Activated T-cell treated with anti-CD3 and anti-CD28 coated beads for 4 hours (primary cell): Measurements from ENCODE around the gene CRIP1.

Experiments
- DNase-seq: peaks from one replicate; pipeline ENCODE4 v3.0.0-alpha.2; 2020

CRIP1 gene

DNA sequence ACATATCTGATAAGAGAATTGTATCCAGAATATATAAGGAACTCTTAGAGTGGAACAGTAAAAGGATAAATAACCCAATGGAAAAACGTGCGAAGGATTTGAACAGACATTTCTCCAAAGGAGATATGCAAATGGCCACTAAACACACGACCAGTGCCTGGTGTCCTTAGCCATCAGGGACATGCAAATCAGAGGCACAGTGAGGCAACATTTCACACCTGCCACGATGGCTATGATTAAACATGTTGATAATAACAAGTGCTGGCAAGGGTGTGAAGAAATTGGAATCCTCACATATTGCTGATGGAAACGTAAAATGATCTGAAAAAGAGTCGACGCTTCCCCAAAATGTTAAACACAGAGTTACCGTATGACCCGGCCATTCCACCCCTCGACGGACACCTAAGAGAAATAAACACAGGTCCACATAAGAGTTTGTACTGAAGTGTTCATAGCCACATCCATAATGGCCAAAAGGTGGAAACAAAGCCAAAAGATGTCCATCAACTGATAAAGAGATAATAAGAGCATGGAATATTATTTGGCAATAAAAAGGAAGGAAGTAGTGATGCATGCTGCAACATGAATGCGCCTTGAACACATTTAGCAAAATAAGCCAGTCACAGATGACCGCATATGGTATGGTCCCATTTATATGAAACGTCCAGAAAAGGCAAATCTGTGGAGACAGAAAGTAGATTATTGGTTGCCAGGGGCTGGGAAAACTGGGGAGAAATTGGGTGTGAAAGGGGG lies 33.4 kb downstream of the CRIP1 start:
- DNase-seq: no peak

DNA sequence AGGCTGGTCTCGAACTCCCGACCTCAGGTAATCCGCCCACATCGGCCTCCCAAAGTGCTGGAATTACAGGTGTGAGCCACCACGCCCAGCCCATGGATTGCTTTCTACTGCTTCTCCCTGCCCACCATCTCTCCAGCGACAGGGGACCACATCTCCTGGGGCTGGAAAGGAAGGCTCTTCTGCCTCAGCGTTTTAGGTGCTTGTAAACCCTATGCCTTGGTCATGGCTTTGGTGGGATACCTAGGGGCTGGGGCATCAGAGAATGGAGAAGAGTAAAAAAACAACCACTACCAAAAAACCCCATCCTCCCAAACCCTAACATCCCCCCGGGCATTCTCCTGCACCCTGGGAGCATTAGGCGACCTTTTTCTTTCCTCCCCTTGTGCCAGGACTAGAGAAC lies 38.6 kb downstream of the CRIP1 start:
- DNase-seq: no peak

DNA sequence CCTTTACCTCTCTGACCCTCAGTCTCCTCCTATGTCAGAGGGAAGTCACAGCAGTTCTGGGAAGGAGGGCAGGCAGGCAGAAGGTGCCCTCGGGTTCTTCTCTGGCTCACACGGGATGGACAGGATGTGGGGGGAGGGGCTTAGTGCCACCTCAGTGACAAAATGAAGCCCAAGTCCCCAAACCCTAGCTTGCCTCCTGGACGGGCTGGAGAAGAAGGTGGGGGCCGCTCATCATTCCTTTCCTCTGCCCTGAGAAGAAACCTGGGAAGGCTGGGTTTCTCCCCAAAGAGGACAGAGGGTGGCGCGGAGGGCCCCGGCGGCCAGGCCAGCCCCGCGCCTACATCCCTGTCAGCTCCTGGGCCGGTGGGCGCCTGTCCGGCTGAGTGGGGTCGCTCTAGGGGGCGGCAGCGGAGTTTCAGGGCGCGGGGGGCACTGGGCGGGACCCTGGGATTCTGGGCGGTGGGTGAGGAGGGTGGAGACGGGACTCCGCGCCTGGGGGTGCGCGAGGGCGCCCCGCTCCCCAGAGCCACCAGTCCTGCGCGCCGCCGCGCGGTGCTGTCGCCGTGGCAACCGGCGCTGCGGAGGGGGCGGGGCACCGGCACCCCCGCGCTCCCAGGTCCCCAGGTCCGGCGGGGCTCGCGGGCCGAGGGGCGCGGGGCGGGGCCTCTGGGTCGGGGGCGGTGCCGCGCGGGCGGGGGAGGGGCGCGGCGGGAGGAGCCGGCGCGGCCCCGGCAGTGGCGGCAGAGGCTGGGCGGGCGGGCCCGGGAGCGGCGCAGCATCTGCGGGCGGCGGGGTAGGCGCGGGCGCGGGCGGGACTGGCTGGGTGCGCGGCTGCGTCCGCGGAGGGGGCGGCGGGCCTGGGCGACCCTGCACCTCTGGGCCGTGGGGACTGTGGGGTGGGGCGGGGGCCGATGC lies 39.4 kb downstream of the CRIP1 start, which contains the start of gene TMEM121:
TMEM121 (plus strand) TSS at position 723 of the 915 bp plus-strand sequence. CDS start 2,252 bp downstream, outside the sequence.
- no peak for DNase-seq

DNA sequence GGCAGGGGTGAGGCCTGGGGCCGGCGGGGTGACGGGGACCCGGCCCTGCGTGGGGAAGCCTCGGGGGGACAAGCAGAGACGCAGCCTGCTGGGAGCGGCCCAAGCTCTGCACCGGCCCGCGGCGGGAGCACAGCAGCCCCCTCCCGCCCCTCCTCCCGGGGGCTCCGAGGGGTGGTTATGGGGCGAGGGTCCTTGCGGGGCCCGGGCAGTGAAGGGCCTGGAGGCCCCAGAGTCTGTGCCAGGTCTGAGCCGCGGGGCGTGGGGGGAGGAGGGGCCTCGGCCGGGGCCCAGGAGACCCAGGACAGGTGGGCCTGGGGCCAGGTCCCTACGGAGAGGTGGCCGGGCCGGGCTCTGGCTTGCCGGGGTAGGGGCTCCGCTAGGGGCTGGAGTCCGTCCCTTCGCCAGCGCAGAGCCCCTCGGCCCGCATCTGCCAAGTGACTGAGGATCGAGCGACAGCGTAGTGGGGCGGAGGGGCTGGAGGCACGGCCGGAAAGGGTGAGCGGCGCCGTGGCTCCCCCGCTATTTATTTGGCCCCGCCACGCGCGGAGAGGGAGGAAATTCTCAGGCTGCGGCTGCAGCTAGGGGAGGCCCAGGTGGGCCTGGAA lies 40.2 kb downstream of the CRIP1 start:
- DNase-seq: no peak

DNA sequence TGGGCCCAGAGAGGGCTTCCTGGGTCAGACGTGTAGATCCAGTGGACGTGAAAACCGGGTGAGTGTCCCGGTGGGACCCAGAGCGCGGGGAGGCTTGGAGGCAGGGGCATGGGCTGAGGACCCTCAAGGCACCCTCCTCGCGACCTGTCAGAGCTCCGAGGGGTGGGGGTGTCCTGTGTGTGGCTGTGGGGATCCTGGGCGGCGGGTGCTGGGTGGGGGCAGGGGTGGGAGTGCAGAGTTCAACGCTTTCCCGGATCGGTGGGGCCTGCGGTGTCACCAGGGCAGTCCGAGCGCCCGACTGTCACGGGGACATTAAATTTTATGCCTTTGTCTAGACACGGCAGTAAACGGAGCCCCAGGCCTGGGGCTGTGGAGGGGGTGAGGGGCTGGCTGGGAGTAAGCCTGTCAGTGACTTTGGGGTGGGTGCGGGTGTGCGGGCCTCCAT lies 40.7 kb downstream of the CRIP1 start:
- DNase-seq: no peak

DNA sequence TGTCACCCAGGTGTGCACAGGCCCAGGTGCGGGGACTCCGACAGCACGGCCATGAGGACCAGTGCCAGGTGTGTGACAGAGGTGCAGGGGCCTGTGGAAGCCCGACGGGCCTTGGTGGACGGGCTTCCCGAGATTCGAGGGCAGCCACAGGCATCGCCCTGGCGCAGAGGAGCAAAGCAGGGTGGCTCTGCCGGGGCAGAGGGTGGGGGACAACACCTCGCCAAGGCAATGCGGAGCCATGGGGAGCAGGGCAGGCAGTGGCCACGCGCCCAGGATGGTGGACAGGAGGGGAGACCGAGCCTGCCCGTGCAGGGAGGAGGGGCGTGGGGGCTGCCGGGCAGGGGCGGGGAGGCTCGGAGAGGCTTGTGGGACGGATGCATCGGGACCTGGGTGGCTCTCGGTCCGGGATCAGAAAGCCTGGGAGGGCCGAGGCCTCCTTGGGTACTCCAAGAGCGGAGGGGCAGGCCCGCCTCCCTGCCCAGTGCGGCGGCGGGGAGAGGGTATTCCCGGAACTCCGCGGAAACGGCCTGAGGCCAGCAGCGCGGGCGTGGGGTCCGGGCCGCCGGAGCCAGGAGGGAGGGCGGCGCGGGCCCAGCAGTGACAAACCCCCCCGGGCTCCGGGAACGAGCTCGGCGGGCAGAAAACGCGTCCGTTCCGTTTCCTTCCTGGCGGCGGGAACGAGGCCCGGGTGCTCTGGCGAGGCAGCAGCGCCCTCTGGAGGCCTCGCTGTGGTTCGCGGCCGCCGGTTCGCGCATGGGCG lies 41.3 kb downstream of the CRIP1 start:
- DNase-seq: peak; percentile 73

DNA sequence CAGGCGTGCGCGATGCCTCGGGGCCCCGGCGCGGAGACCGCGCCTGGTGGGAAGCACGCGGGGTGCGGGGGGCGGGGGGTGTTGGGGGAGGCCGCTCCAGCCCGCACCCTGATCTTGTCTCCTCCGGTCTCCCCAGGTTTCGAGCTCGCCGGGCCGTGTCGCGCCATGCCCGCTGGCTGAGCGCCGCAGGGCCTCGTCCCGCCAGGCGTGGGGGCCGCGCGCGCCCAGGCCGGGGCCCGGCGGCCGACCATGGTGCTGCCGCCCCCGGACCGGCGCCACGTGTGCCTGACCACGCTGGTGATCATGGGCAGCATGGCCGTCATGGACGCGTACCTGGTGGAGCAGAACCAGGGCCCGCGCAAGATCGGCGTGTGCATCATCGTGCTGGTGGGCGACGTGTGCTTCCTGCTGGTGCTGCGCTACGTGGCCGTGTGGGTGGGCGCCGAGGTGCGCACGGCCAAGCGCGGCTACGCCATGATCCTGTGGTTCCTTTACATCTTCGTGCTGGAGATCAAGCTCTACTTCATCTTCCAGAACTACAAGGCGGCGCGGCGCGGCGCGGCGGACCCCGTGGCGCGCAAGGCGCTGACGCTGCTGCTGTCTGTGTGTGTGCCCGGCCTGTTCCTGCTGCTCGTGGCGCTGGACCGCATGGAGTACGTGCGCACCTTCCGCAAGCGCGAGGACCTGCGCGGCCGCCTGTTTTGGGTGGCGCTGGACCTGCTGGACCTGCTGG lies 42.1 kb downstream of the CRIP1 start:
- DNase-seq: peak; percentile 57

DNA sequence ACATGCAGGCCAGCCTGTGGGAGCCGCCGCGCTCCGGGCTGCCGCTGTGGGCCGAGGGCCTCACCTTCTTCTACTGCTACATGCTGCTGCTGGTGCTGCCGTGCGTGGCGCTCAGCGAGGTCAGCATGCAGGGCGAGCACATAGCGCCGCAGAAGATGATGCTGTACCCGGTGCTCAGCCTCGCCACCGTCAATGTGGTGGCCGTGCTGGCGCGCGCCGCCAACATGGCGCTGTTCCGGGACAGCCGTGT lies 42.6 kb downstream of the CRIP1 start:
- no peak for DNase-seq

DNA sequence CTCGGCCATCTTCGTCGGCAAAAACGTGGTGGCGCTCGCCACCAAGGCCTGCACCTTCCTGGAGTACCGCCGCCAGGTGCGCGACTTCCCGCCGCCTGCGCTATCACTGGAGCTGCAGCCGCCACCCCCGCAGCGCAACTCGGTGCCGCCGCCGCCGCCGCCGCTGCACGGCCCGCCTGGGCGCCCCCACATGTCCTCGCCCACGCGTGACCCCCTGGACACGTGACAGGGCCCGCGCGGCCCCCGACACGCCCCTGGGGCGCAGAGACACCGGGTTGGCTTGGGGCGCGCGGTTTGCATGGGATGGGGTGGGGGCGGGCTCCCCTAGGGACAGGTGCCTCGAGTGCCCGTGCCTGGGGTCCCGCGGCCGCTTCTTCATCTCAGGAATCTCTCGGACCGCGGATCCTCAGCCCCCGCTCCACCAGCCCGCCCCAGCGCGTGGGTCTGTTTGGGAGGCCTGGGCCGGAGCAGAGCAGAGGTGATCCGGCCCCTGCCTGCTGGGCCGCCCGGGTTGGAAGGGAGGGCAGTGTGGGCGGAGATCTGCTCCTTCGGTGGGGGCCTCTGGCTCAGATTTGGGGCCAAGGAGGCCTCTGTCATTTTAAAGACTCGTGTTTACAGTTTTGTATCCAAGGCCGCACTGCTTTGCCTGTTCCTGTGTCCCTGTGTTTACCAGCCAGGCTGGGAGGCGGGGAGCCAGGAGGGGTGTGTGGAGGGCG lies 43.0 kb downstream of the CRIP1 start:
- DNase-seq: peak; percentile 46

DNA sequence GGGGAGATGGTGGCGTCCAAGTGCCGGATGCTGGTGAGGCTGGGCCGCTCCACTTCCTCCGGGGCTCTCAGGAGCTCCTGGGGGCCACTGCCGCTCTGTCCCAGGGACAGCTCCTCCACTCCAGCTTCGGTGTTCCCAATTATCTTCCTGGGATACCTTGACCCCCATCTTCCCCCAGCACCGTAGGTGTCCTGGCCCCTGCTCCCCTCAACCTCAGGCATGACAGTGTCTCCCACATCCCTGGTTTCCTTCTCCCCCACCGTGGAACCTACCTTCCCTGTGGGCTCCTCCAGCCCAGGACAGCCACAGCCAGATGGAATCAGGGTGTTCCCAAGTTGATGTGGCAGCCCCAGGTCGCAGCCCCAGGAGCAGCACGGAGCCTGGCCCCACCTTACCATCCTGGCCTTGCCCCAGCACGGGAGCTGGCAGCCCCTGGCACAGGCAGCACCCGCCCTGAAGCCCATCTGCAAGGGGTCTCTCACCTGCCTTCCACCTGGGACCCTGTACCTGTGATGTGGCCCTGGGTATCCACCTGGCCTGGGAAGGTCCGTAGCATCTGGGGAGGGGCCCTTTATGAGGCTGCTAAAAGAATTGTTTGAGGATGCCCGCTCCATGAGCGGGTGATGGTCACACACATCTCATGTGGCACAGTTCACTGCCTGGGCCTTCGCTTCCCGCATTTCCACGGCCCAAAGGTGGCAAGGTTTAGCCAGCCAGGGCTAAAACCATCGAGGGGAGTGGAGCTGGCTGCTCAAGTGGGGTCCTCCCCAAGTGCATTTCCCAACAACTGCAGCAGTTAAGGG lies 43.8 kb downstream of the CRIP1 start:
- no peak for DNase-seq

DNA sequence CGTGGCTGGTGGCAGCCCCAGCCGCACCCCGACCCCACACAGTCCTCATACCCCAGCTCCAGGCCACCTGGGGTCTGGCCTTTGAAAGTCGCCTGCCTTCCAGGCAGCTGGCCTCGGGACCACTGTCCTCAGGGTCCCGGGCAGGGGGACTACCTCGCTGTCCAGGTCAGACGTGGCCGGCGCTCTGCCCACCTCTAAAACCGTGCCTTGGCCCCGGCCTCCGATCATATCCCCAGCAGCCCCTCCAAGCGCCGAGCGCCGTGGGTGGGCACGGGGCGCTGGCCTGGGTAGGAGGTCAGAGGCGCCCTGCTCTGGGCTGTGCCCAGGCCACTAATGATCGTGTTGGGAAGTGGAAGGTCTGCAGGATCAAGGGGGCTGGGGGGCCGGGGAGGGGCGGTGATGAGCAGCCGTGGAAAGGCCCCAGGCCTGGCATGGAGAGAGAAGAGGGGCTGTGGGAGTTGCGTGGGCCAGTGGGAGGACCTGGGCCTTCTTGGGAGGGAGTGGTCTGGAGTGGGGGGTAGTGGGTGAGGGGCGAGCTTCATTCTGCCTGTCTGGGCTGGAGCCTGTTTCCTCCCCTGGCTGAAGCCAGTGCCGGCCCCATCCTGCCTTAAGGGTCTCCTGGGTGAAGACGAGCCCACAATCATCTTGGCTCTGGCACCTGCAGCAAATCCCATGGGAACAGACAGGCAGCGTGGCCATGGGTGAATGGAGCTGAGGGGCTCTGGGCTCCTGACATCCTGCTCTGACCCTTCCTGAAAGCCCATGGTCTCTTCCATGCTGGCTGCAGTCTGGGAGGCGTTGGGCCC lies 44.6 kb downstream of the CRIP1 start:
- no peak for DNase-seq

DNA sequence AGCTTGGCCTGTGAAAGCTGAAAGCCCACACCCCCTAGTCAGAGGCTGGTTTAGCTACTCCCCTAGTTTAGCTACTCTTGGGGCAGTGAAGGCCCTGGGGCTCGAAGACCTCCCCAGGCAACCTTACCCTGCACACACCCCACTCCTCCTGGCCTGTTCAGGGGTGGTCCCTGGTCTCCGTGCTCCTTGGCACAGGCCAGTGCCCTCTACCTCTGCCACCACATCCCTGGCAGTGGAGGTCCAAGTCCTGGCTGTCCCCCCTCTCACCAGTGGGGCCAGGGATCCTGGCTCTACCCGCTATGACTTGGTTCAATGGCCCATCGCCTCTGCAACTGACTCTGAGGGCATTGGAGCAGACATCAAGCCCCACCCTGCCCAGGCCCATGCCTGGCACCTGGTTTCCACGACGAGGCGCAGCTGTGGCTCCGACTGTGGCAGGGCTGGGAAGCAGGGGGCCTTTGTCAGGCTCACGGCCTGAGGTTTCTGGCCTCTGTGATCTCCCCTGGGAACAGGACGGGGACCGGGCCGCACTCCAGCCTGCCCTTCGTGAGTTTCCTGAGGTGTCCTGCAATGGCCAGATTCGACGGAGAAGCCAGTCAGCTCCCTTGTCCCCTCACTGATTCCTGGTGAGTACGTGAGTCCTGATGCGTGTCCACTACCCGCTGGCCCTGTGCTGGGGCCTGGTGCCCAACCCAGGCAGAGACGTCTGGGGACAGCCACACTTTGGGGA lies 45.4 kb downstream of the CRIP1 start:
- no peak for DNase-seq

DNA sequence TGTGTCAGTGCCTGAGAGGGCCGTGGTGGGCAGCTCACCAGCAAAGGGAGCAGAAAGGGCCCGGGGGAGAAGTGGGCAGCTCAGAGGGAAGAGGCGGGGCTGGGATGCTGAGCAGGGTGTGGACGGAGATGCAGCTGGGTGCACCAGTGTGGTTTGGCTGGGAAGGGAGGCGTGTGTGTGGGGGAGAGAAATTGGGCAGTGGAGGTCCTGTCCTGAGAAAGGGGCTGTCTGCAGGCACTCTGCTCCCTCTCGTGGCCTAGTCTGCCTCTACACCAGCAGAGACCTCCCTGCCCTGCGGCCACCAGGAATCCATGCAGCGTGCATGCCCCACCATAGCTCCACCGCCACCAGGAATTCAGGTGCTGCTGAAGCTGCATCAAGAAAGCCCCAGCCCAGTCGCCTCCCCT lies 46.1 kb downstream of the CRIP1 start:
- DNase-seq: no peak

DNA sequence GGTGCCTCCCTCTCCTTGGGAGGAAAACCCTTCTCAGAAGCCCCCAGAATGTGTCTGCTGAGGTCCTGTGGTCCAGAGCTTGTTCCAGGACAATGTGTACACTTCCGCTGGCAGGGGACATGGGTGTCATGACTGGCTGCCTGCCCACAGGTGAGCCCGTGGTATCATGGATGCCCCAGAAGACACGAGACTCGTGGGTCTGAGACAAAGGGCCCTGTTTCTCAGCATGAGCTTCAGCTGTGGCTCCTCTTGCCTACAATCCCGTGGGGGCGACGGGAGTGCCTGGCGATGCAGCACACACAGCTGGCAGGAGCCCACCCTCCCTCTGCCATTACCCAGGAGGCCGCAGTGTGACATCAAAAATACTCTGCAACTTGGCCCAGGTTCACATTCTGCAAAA lies 46.7 kb downstream of the CRIP1 start:
- DNase-seq: no peak

DNA sequence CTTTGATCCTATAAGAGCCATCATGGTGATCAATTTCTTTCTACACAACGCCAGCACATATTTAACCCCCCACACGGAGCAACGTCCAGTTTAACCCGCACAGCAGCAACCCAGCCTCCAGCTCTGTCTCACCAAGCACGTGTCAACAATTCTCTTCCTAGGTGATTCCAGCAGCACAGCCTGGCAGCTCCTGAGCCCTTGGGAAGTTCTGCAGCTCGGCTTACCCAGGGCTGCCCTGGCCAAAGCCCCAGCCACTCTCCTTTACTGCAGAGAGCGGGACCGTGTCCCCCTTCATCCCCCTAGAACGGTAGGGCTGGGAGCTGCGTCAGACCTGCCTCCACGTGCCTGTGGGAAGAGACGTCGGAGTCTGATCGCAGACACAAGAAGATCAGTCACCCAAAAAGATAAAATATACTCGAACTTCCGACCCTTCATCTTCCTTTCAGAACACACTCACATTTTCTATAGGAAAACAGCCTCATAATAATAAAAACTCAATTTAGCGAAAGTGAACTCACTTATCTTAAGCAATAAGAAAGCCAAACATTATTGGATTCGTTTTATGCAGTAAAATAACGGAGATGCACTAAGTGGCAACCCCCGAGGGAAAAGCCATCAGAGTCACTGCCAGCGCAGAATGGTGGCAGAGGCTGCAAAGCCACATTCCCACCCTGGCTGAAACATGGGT lies 47.3 kb downstream of the CRIP1 start:
- no peak for DNase-seq

DNA sequence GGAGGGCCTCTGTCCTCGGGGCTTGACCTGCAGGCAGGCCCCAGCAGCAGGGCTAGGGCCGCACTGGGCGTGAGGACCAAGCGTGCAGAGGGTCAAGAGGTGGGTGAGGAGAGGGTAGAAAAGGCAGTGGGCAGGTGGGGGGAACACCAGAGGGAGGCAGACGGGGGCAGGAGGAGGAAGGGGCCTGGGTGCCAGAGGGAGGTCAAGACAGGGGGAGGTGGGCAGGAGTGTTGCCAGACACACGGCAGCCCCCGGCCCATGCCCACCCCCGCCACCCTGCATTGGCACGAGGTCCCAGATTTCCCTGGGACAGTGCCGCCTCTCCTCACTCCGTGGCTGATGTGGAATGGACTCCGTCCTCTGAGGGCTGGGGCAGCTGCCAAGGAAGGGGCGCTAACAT lies 47.9 kb downstream of the CRIP1 start:
- DNase-seq: no peak

DNA sequence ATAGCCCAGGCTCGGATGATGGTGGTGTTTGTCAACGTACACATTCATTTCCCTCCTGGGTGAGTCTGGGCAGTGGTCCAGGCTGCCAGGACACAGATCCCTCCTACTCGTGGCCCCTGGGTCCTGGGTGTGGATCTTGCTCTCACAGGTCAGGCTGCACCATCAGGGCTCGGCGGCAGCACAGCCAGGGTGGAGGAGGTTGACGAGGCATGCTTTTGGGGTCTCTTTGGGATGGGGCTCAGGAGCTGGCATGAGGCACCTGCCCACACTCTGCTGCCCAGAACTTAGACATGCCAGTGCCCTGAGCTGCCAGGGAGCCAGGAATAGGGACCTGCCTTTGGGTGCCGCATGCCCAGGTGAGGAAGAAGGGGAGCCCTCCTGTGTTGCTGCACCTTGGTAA lies 49.4 kb downstream of the CRIP1 start:
- no peak for DNase-seq
